GM12878 (cell line): Measurements from ENCODE around the gene DDX31. TPM values are rescaled to one million over a fixed set of nuclear protein-coding genes. Genes with fewer than 3 reads are reported as not detected.

Source experiments
- CREB1 ChIP-seq: IDR thresholded peaks from 2 replicates; pipeline ENCODE4 v1.6.1; 2012; ENCODE audit warnings: low read depth, mild to moderate bottlenecking, inconsistent platforms
- CUX1 ChIP-seq: IDR thresholded peaks from 2 replicates; pipeline ENCODE4 v1.6.1; 2012; ENCODE audit warnings: improper control_type of control experiment, low read depth, low read length; ENCODE audit not compliant: insufficient replicate concordance
- NFIC ChIP-seq: IDR thresholded peaks from 2 replicates; pipeline ENCODE4 v1.6.1; 2012; ENCODE audit warnings: low read depth, mild to moderate bottlenecking, inconsistent platforms, low read length, moderate library complexity
- PRDM15 ChIP-seq: fragments of 450-650 bp; formaldehyde crosslinking; IDR thresholded peaks from 2 replicates; pipeline ENCODE4 v1.4.0; 2020; ENCODE audit warnings: mild to moderate bottlenecking, moderate library complexity
- ZSCAN29 ChIP-seq: fragments of 450-650 bp; IDR thresholded peaks from 2 replicates; pipeline ENCODE4 v1.6.1; 2017; ENCODE audit warnings: mild to moderate bottlenecking, moderate library complexity
- polyA plus RNA-seq, 11 experiments: library from polyadenylated mRNA; depleted of rRNA in 4 of 11; unstranded in 6 of 11; stranded (reverse) in 5 of 11; fragments of >200 nt; fragmentation: Nextera tagmentation in 4 of 11; fragmentation: Illumina TruSeq in 1 of 11; extraction: Ambion mirVana in 4 of 11; extraction: Trizol in 1 of 11; gene quantifications; 1 replicate in 1 of 11; 2 replicates in 10 of 11; pipeline versions ENCODE4 v1.2.1 to v1.2.3, GENCODE V29; 2011 to 2016; ENCODE audit warnings: inconsistent platforms in 2 of 11, missing spikeins in 2 of 11, low read depth in 1 of 11
- total RNA-seq, 4 experiments: library from RNA; depleted of rRNA in 3 of 4; stranded (reverse); fragments of >200 nt in 3 of 4; fragmentation: Illumina TruSeq in 1 of 4; extraction: Trizol in 1 of 4; gene quantifications; 2 replicates each; pipeline versions ENCODE4 v1.2.1 to v1.2.3, GENCODE V29; 2013 to 2021
- TF ChIP-seq, protein P1 (sequence below): fragments of 450-650 bp; IDR thresholded peaks from 2 replicates; pipeline ENCODE4 v1.6.1; 2017; ENCODE audit warnings: antibody characterized with exemption, mild to moderate bottlenecking, moderate library complexity

Gene DDX31
- total and polyA plus RNA-seq, 10 of the 15 experiments (the other 5 are each of a cell fraction or from before 2014, with no cell fraction given), result 12.1 to 30.8 (median 20.8) TPM

- TF ChIP-seq CREB1 (no peak), PRDM15 (no peak), NFIC (no peak), CUX1 (no peak), ZSCAN29 (no peak)
- TF ChIP-seq, protein P1, sequence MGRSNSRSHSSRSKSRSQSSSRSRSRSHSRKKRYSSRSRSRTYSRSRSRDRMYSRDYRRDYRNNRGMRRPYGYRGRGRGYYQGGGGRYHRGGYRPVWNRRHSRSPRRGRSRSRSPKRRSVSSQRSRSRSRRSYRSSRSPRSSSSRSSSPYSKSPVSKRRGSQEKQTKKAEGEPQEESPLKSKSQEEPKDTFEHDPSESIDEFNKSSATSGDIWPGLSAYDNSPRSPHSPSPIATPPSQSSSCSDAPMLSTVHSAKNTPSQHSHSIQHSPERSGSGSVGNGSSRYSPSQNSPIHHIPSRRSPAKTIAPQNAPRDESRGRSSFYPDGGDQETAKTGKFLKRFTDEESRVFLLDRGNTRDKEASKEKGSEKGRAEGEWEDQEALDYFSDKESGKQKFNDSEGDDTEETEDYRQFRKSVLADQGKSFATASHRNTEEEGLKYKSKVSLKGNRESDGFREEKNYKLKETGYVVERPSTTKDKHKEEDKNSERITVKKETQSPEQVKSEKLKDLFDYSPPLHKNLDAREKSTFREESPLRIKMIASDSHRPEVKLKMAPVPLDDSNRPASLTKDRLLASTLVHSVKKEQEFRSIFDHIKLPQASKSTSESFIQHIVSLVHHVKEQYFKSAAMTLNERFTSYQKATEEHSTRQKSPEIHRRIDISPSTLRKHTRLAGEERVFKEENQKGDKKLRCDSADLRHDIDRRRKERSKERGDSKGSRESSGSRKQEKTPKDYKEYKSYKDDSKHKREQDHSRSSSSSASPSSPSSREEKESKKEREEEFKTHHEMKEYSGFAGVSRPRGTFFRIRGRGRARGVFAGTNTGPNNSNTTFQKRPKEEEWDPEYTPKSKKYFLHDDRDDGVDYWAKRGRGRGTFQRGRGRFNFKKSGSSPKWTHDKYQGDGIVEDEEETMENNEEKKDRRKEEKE, result no peak
These were observed 38.5 kb upstream of the DDX31 start (continued) for GRCh38 chr9:132708239-132708638.
